WTC11 (cell line): ENCODE data around the gene TRAPPC4. TPM values are rescaled to one million over a fixed set of nuclear protein-coding genes. Genes with fewer than 3 reads are reported as not detected.

Experiments used
- ATAC-seq: fragments of 200-7000 bp; cut with Tn5 transposase; 2 replicates; pipeline ENCODE4 v1.10.0; 2021; ENCODE audit warnings: mild to moderate bottlenecking, moderate library complexity
- CTCF ChIA-PET: fragments of 300-600 bp; sonication (Branson Sonifier 250); formaldehyde crosslinking; loops from one replicate; lab custom pipeline; 2021; ENCODE audit warnings: antibody characterized with exemption; lab: Charles Lee
- POLR2A ChIA-PET: fragments of 350-600 bp; sonication (Branson Sonifier 250); formaldehyde crosslinking; loops from one replicate; lab custom pipeline; 2021; ENCODE audit warnings: antibody characterized with exemption; lab: Charles Lee
- DNase-seq: peaks from one replicate; pipeline ENCODE4 v3.0.0; 2021; ENCODE audit warnings: low spot score
- H3K27ac Mint-ChIP-seq: 2 replicates; pipeline ENCODE4 v1.8.0; 2021; ENCODE audit warnings: mixed read lengths
- H3K27me3 Mint-ChIP-seq: 2 replicates; pipeline ENCODE4 v1.8.0; 2021; ENCODE audit warnings: low read depth, mild to moderate bottlenecking, moderate library complexity, mixed read lengths
- H3K36me3 Mint-ChIP-seq: 2 replicates; pipeline ENCODE4 v1.8.0; 2021; ENCODE audit warnings: mixed read lengths
- H3K4me1 Mint-ChIP-seq: 2 replicates; pipeline ENCODE4 v1.8.0; 2022; ENCODE audit warnings: mixed read lengths
- H3K4me3 Mint-ChIP-seq: 2 replicates; pipeline ENCODE4 v1.8.0; 2021; ENCODE audit warnings: mild to moderate bottlenecking, moderate library complexity, mixed read lengths
- H3K9me3 Mint-ChIP-seq: 2 replicates; pipeline ENCODE4 v1.8.0; 2021; ENCODE audit warnings: mixed read lengths
- CREB1 ChIP-seq: sonication (generic); formaldehyde crosslinking; IDR thresholded peaks from 2 replicates; pipeline ENCODE4 v1.8.0; 2023; ENCODE audit warnings: mild to moderate bottlenecking, missing genetic modification reagents
- E2F5 ChIP-seq: sonication (generic); formaldehyde crosslinking; IDR thresholded peaks from 2 replicates; pipeline ENCODE4 v1.8.1; 2022; ENCODE audit warnings: mild to moderate bottlenecking, moderate library complexity, missing genetic modification reagents
- ELF4 ChIP-seq: sonication (generic); formaldehyde crosslinking; IDR thresholded peaks from 2 replicates; pipeline ENCODE4 v1.8.1; 2022; ENCODE audit warnings: low read depth, mild to moderate bottlenecking, moderate library complexity, missing genetic modification reagents
- ETV6 ChIP-seq: sonication (generic); formaldehyde crosslinking; IDR thresholded peaks from 2 replicates; pipeline ENCODE4 v1.8.1; 2022; ENCODE audit warnings: mild to moderate bottlenecking, missing genetic modification reagents
- FOXJ3 ChIP-seq: sonication (generic); formaldehyde crosslinking; IDR thresholded peaks from 2 replicates; pipeline ENCODE4 v1.9.0; 2021; ENCODE audit warnings: missing genetic modification reagents, mild to moderate bottlenecking, borderline replicate concordance
- IRF2 ChIP-seq: sonication (generic); formaldehyde crosslinking; IDR thresholded peaks from 2 replicates; pipeline ENCODE4 v1.8.0; 2022; ENCODE audit warnings: low read depth, missing genetic modification reagents, borderline replicate concordance
- NR2C2 ChIP-seq: sonication (generic); formaldehyde crosslinking; IDR thresholded peaks from 2 replicates; pipeline ENCODE4 v1.8.0; 2022; ENCODE audit warnings: mild to moderate bottlenecking, missing genetic modification reagents
- NR3C1 ChIP-seq: sonication (generic); formaldehyde crosslinking; conservative IDR thresholded peaks from 2 replicates; pipeline ENCODE4 v1.8.1; 2023; ENCODE audit warnings: low read depth, mild to moderate bottlenecking, missing genetic modification reagents
- RELA ChIP-seq: sonication (generic); formaldehyde crosslinking; IDR thresholded peaks from 2 replicates; pipeline ENCODE4 v1.8.1; 2022; ENCODE audit warnings: missing genetic modification reagents, mild to moderate bottlenecking, borderline replicate concordance
- SOX15 ChIP-seq: fragments of 250-450 bp; sonication (Bioruptor Pico); IDR thresholded peaks from 2 replicates; pipeline ENCODE4 v1.9.0; 2021; ENCODE audit warnings: mild to moderate bottlenecking
- TEAD4 ChIP-seq: sonication (generic); formaldehyde crosslinking; IDR thresholded peaks from 2 replicates; pipeline ENCODE4 v1.8.0; 2022; ENCODE audit warnings: mild to moderate bottlenecking, missing genetic modification reagents
- ZBTB43 ChIP-seq: sonication (generic); formaldehyde crosslinking; IDR thresholded peaks from 2 replicates; pipeline ENCODE4 v1.8.1; 2023; ENCODE audit warnings: mild to moderate bottlenecking, missing genetic modification reagents
- ZNF263 ChIP-seq: sonication (generic); formaldehyde crosslinking; IDR thresholded peaks from 2 replicates; pipeline ENCODE4 v1.8.1; 2022; ENCODE audit warnings: low read depth, mild to moderate bottlenecking, moderate library complexity, missing genetic modification reagents
- ZNF317 ChIP-seq: sonication (generic); formaldehyde crosslinking; IDR thresholded peaks from 2 replicates; pipeline ENCODE4 v1.8.1; 2023; ENCODE audit warnings: low read depth, mild to moderate bottlenecking, moderate library complexity, missing genetic modification reagents, borderline replicate concordance
- ZNF671 ChIP-seq: fragments of 250-450 bp; sonication (Bioruptor Pico); IDR thresholded peaks from 2 replicates; pipeline ENCODE4 v1.8.0; 2021; ENCODE audit warnings: mild to moderate bottlenecking
- ZSCAN18 ChIP-seq: fragments of 250-450 bp; sonication (Bioruptor Pico); IDR thresholded peaks from 2 replicates; pipeline ENCODE4 v2.1.2; 2022; ENCODE audit warnings: mild to moderate bottlenecking, moderate library complexity
- total RNA-seq: library from RNA; stranded (reverse); gene quantifications from 3 replicates; pipeline ENCODE4 v1.2.3, GENCODE V29; 2021
- TF ChIP-seq, protein P1 (sequence below): sonication (generic); formaldehyde crosslinking; IDR thresholded peaks from 2 replicates; pipeline ENCODE4 v1.8.1; 2023; ENCODE audit warnings: mild to moderate bottlenecking, missing genetic modification reagents, borderline replicate concordance

The TRAPPC4 gene
- total RNA-seq, 1 experiment from 2014 or later: 75.7 TPM

DNA sequence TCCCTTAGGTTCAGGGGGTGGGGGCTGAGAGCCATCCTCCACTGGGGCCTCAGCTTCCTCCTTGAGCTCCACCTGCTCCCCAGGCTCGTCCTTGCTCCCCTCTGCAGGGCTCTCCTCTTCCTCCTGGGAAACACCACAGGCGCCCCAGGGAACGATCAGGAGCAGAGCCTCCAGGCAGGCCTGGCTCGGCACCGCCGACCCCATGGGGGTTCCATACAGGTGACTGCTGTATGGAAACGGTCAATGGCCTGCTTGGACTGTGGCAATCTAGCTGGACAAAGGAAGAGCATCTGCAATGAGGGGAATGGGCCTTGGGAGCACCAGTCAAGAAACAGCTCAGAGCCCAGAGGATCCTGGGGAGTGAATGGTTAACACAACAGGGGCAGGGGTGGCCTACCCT is 30.5 kb downstream of the TRAPPC4 start:
- H3K4me1 Mint-ChIP-seq: peaks cover 7% of the 10 kb centered on the region
- POLR2A ChIA-PET: no interaction called here
- no peak for ATAC-seq
- no peak for TF ChIP-seq FOXJ3
- H3K9me3 Mint-ChIP-seq: no peaks in the 10 kb centered on the region
- no peaks in the 10 kb centered on the region for H3K27me3 Mint-ChIP-seq
- CTCF ChIA-PET: interaction anchor here (0.6 kb wide), 1 partner anchor 94 kb away, joined by 3 read pairs; no protein-coding TSS in a partner anchor
- no peak overlapping the region for H3K4me3 Mint-ChIP-seq
- no peak for DNase-seq
- H3K27ac Mint-ChIP-seq: no peak overlapping the region
- H3K36me3 Mint-ChIP-seq: peaks cover 80% of the 10 kb centered on the region

DNA sequence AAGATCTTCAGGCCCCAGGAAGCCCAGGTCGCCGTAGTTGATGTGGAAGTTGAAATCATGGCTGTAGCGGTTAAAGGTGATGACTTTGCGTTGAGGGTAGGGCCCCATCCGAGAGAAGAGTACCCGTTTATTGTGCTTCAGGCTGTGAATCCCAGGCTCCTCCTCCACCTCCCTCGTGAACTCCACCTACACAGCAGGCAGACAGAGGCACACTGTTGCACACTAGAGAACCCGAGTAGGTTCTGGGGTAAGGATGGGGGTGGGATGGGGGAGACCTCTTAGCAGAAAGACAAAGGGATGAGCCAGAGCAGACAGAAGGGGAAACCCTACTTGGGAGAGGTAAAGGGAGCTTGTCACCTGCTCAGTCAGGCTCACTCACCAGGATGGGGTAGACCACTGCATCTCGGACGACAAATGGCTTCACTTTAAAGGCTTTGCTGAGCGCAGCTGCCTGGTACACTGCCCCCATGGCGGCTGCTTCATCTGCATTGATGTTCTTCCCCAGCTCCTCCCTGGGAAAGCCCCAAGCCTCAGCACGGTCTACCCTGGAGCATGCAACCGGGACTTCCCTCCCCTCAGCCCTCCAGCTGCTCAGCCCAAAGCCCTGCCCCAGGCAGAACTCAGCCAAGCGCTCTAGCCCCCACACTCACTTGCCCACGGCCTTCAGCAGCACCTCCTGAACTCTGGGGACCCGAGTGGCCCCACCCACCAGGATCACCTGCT is 33.0 kb downstream of the TRAPPC4 start:
- ChIA-PET CTCF (no interaction called here), POLR2A (interaction anchor here (1.1 kb wide), 1 partner anchor 48 kb away, joined by 3 read pairs; no protein-coding TSS in a partner anchor)
- Mint-ChIP-seq H3K36me3 (peaks cover 83% of the 10 kb centered on the region), H3K4me1 (peaks cover 9% of the 10 kb centered on the region), H3K4me3 (no peak overlapping the region), H3K27me3 (no peaks in the 10 kb centered on the region), H3K9me3 (no peaks in the 10 kb centered on the region), H3K27ac (no peak overlapping the region)
- ATAC-seq (no peak), DNase-seq (no peak)
- TF ChIP-seq SOX15 (no peak), RELA (CRISPR knock-in tag) (no peak), IRF2 (CRISPR knock-in tag) (no peak), FOXJ3 (no peak)
- TF ChIP-seq, protein P1, sequence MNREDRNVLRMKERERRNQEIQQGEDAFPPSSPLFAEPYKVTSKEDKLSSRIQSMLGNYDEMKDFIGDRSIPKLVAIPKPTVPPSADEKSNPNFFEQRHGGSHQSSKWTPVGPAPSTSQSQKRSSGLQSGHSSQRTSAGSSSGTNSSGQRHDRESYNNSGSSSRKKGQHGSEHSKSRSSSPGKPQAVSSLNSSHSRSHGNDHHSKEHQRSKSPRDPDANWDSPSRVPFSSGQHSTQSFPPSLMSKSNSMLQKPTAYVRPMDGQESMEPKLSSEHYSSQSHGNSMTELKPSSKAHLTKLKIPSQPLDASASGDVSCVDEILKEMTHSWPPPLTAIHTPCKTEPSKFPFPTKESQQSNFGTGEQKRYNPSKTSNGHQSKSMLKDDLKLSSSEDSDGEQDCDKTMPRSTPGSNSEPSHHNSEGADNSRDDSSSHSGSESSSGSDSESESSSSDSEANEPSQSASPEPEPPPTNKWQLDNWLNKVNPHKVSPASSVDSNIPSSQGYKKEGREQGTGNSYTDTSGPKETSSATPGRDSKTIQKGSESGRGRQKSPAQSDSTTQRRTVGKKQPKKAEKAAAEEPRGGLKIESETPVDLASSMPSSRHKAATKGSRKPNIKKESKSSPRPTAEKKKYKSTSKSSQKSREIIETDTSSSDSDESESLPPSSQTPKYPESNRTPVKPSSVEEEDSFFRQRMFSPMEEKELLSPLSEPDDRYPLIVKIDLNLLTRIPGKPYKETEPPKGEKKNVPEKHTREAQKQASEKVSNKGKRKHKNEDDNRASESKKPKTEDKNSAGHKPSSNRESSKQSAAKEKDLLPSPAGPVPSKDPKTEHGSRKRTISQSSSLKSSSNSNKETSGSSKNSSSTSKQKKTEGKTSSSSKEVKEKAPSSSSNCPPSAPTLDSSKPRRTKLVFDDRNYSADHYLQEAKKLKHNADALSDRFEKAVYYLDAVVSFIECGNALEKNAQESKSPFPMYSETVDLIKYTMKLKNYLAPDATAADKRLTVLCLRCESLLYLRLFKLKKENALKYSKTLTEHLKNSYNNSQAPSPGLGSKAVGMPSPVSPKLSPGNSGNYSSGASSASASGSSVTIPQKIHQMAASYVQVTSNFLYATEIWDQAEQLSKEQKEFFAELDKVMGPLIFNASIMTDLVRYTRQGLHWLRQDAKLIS (CRISPR knock-in tag): no peak

DNA sequence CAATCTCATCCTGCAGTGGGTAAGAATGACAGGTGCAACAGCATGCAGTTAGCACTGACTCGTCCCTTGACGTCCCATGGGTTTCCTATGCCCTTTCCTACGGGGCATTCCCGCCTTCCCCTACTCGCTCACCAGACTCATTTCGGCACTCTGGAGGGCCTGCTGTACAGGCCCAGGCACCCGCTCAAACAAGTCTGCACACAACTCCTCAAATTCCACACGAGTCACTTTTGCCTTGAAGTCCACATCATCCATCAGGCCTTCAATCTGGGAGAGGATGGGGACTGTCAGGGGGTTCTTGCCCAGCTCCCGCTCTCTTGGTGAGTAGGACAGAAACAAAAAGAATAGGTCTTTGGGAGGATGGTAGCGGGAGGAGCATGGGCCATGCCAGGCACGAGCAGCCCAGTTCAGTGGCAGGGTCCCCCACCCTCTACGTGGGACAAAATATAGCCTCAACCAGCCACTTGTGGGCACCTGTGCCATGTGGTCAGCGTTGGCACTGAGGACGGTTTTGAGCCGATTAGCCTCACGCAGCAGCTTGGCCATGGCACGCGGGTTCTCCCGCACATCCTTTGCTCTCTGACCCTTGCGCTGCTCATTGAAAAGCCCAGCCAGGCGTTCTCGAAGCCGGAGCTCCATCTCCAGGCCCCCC is 33.7 kb downstream of the TRAPPC4 start:
- CTCF ChIA-PET: no interaction called here
- Mint-ChIP-seq H3K4me1 (peaks cover 9% of the 10 kb centered on the region), H3K9me3 (no peaks in the 10 kb centered on the region), H3K27ac (no peak overlapping the region), H3K36me3 (peaks cover 76% of the 10 kb centered on the region), H3K4me3 (no peak overlapping the region), H3K27me3 (no peaks in the 10 kb centered on the region)
- TF ChIP-seq, protein P1 (CRISPR knock-in tag): no peak
- TF ChIP-seq ZNF263 (CRISPR knock-in tag) (no peak), E2F5 (CRISPR knock-in tag) (no peak), ZNF317 (CRISPR knock-in tag) (no peak), CREB1 (CRISPR knock-in tag) (no peak), FOXJ3 (no peak), RELA (CRISPR knock-in tag) (no peak), ELF4 (CRISPR knock-in tag) (no peak), NR2C2 (CRISPR knock-in tag) (no peak), ZNF671 (no peak), NR3C1 (CRISPR knock-in tag) (no peak), SOX15 (no peak), ETV6 (CRISPR knock-in tag) (no peak), ZBTB43 (CRISPR knock-in tag) (no peak), TEAD4 (CRISPR knock-in tag) (no peak), ZSCAN18 (CRISPR knock-in tag) (no peak)
- POLR2A ChIA-PET: interaction anchor here (1.1 kb wide), 1 partner anchor 47 kb away, joined by 3 read pairs; no protein-coding TSS in a partner anchor
- ATAC-seq (no peak), DNase-seq (no peak)
